SK-N-SH (cell line): ENCODE data around the gene PCYOX1L. TPM values are rescaled to one million over a fixed set of nuclear protein-coding genes. Genes with fewer than 3 reads are reported as not detected.

Experiments
- CTCF ChIA-PET: fragments of 300-600, 350-600 bp; formaldehyde crosslinking; extraction: SDS; loops from one replicate; lab custom pipeline; 2021; lab: Yijun Ruan, JAX
- POLR2A ChIA-PET: fragments of 350-600 bp; sonication (Branson Sonifier 250); formaldehyde crosslinking; extraction: SDS; loops from one replicate; lab custom pipeline; 2020; ENCODE audit warnings: antibody characterized with exemption, inconsistent platforms; lab: Yijun Ruan, JAX
- DNase-seq: peaks from one replicate; pipeline ENCODE4 v3.0.0; 2012
- H2AFZ ChIP-seq: fragments of 200-600 bp; sonication (generic); 2 replicates; pipeline ENCODE4 v1.8.1; 2016; ENCODE audit warnings: antibody characterized with exemption, mild to moderate bottlenecking, low read depth
- H3F3A ChIP-seq: fragments of 200-600 bp; sonication (generic); replicated peaks from 2 replicates; pipeline ENCODE3; 2016; ENCODE audit warnings: antibody characterized with exemption, mild to moderate bottlenecking; ENCODE audit not compliant: insufficient read depth
- H3K27ac ChIP-seq, 2 experiments: fragments of 200-500 bp in 1 of 2; fragments of 200-600 bp in 1 of 2; sonication (Bioruptor generic) in 1 of 2; sonication (generic), shearing (Covaris generic) in 1 of 2; 2 replicates each; pipeline versions ENCODE4 v1.5.1 to v1.6.1; 2014 to 2016; ENCODE audit warnings: low read depth in 2 of 2, inconsistent platforms in 1 of 2, low read length in 1 of 2, mild to moderate bottlenecking in 1 of 2, mixed read lengths in 1 of 2
- H3K27me3 ChIP-seq: fragments of 200-600 bp; sonication (generic), shearing (Covaris generic); 2 replicates; pipeline ENCODE4 v1.6.1; 2016; ENCODE audit warnings: mixed run types; ENCODE audit not compliant: insufficient read depth
- H3K36me3 ChIP-seq, 2 experiments: fragments of 200-500 bp in 1 of 2; fragments of 200-600 bp in 1 of 2; sonication (Bioruptor generic) in 1 of 2; sonication (generic) in 1 of 2; replicated peaks in 1 of 2; 2 replicates each; pipeline versions ENCODE3 to v1.5.1; 2014 to 2016; ENCODE audit warnings: low read length in 1 of 2, mild to moderate bottlenecking in 1 of 2; ENCODE audit not compliant: insufficient read depth in 2 of 2, control insufficient read depth in 1 of 2
- H3K4me1 ChIP-seq, 2 experiments: fragments of 200-500 bp in 1 of 2; fragments of 200-600 bp in 1 of 2; sonication (Bioruptor generic) in 1 of 2; sonication (generic), shearing (Covaris generic) in 1 of 2; 2 replicates each; pipeline versions ENCODE4 v1.5.1 to v1.6.1; 2014 to 2016; ENCODE audit warnings: low read depth in 1 of 2, low read length in 1 of 2, mixed run types in 1 of 2; ENCODE audit not compliant: insufficient read depth in 2 of 2, control insufficient read depth in 1 of 2
- H3K4me2 ChIP-seq: fragments of 200-600 bp; sonication (generic), shearing (Covaris generic); 2 replicates; pipeline ENCODE4 v1.6.1; 2017; ENCODE audit warnings: mixed run types
- H3K4me3 ChIP-seq, 2 experiments: fragments of 200-500 bp in 1 of 2; fragments of 200-600 bp in 1 of 2; sonication (Bioruptor generic) in 1 of 2; sonication (generic), shearing (Covaris generic) in 1 of 2; 2 replicates each; pipeline versions ENCODE4 v1.5.1 to v1.8.1; 2014 to 2016; ENCODE audit warnings: low read depth in 2 of 2, inconsistent platforms in 1 of 2, low read length in 1 of 2, mild to moderate bottlenecking in 1 of 2, mixed read lengths in 1 of 2, moderate library complexity in 1 of 2
- H3K79me2 ChIP-seq: fragments of 200-600 bp; sonication (generic); 2 replicates; pipeline ENCODE4 v1.8.1; 2017; ENCODE audit warnings: mild to moderate bottlenecking; ENCODE audit not compliant: insufficient read depth
- H3K9ac ChIP-seq: fragments of 200-600 bp; sonication (generic); 2 replicates; pipeline ENCODE4 v1.6.1; 2017; ENCODE audit warnings: mixed run types
- H3K9me2 ChIP-seq: fragments of 200-600 bp; sonication (generic); 2 replicates; pipeline ENCODE4 v1.6.1; 2017; ENCODE audit warnings: mixed run types
- H3K9me3 ChIP-seq: fragments of 200-600 bp; sonication (generic); 2 replicates; pipeline ENCODE4 v1.6.1; 2017; ENCODE audit warnings: mixed run types, mild to moderate bottlenecking, moderate library complexity
- H4K20me1 ChIP-seq: fragments of 200-600 bp; sonication (generic); 2 replicates; pipeline ENCODE4 v1.6.1; 2017; ENCODE audit warnings: mild to moderate bottlenecking, mixed run types; ENCODE audit not compliant: insufficient read depth
- CHD2 ChIP-seq: fragments of 150-350 bp; IDR thresholded peaks from 2 replicates; pipeline ENCODE4 v1.6.1; 2018; ENCODE audit warnings: low read length; ENCODE audit not compliant: partially characterized antibody
- ELF1 ChIP-seq: IDR thresholded peaks from 2 replicates; pipeline ENCODE4 v1.4.0; 2012
- EP300 ChIP-seq, 2 experiments: IDR thresholded peaks; 2 replicates each; pipeline versions ENCODE4 v1.4.0 to v1.6.1; 2012; ENCODE audit warnings: borderline replicate concordance in 1 of 2, low read depth in 1 of 2, low read length in 1 of 2
- EZH2phosphoT487 ChIP-seq: fragments of 200-600 bp; sonication (generic); IDR thresholded peaks from 2 replicates; pipeline ENCODE4 v1.6.1; 2017; ENCODE audit warnings: low read depth, mixed run types, mild to moderate bottlenecking, antibody characterized with exemption, moderate library complexity, borderline replicate concordance
- FOSL2 ChIP-seq: IDR thresholded peaks from 2 replicates; pipeline ENCODE4 v1.4.0; 2012; ENCODE audit warnings: low read depth, mild to moderate bottlenecking, moderate library complexity, borderline replicate concordance
- FOXJ3 ChIP-seq: sonication (generic); formaldehyde crosslinking; IDR thresholded peaks from 2 replicates; pipeline ENCODE4 v1.5.1; 2020; ENCODE audit warnings: mild to moderate bottlenecking, missing genetic modification reagents
- JUND ChIP-seq: IDR thresholded peaks from 2 replicates; pipeline ENCODE4 v1.4.0; 2012
- MXI1 ChIP-seq: IDR thresholded peaks from 2 replicates; pipeline ENCODE4 v1.6.1; 2012; ENCODE audit warnings: mild to moderate bottlenecking, low read depth, low read length, improper control_type of control experiment
- NFIC ChIP-seq: IDR thresholded peaks from 2 replicates; pipeline ENCODE4 v1.4.0; 2012; ENCODE audit warnings: borderline replicate concordance
- NRF1 ChIP-seq: IDR thresholded peaks from 2 replicates; pipeline ENCODE4 v1.6.1; 2012; ENCODE audit warnings: low read depth, mild to moderate bottlenecking, low read length
- PBX3 ChIP-seq: IDR thresholded peaks from 2 replicates; pipeline ENCODE4; 2012
- RAD21 ChIP-seq: IDR thresholded peaks from 2 replicates; pipeline ENCODE4 v1.6.1; 2012; ENCODE audit warnings: mild to moderate bottlenecking, low read length
- RXRA ChIP-seq: IDR thresholded peaks from 2 replicates; pipeline ENCODE4 v1.4.0; 2012; ENCODE audit warnings: low read depth, mild to moderate bottlenecking, borderline replicate concordance
- SIN3A ChIP-seq: IDR thresholded peaks from 2 replicates; pipeline ENCODE4 v1.6.1; 2012; ENCODE audit warnings: low read depth, mild to moderate bottlenecking, low read length, moderate library complexity, borderline replicate concordance
- SMC3 ChIP-seq: IDR thresholded peaks from 2 replicates; pipeline ENCODE4 v1.6.1; 2012; ENCODE audit warnings: low read depth, low read length, improper control_type of control experiment
- TEAD4 ChIP-seq: IDR thresholded peaks from 2 replicates; pipeline ENCODE4 v1.4.0; 2012; ENCODE audit warnings: mild to moderate bottlenecking, borderline replicate concordance; ENCODE audit not compliant: insufficient read depth
- USF1 ChIP-seq: IDR thresholded peaks from 2 replicates; pipeline ENCODE4 v1.4.0; 2012; ENCODE audit warnings: low read depth, borderline replicate concordance
- YY1 ChIP-seq: IDR thresholded peaks from 2 replicates; pipeline ENCODE4 v1.4.0; 2012; ENCODE audit warnings: low read depth, mild to moderate bottlenecking
- WGBS: methylation state at CpG from one replicate; pipeline ENCODE4 v1.1.6; 2017; ENCODE audit warnings: low lambda C conversion rate; 5-methylcytosine and 5-hydroxymethylcytosine counted together
- polyA plus RNA-seq, 3 experiments: library from polyadenylated mRNA; depleted of rRNA; stranded (reverse); fragments of >200 nt; gene quantifications; 2 replicates each; pipeline ENCODE4 v1.2.3, GENCODE V29; 2012
- TF ChIP-seq, protein P1 (sequence below): IDR thresholded peaks from 2 replicates; pipeline ENCODE4 v1.6.1; 2012; ENCODE audit warnings: mild to moderate bottlenecking, low read depth, low read length, moderate library complexity
- TF ChIP-seq, protein P2 (sequence below): IDR thresholded peaks from 2 replicates; pipeline ENCODE4 v1.4.0; 2012; ENCODE audit warnings: low read depth
- TF ChIP-seq, protein P3 (sequence below): fragments of 150-350 bp; IDR thresholded peaks from 2 replicates; pipeline ENCODE4 v1.6.1; 2017; ENCODE audit warnings: antibody characterized with exemption, low read length, low read depth, borderline replicate concordance

The PCYOX1L gene
- polyA plus RNA-seq, 1 of the 3 experiments (the other 2 are of a cell fraction): 17.5 TPM

GRCh38 chr5:149367972-149368645, 10.3 kb downstream of the PCYOX1L start (continued):
- TF ChIP-seq, protein P1, sequence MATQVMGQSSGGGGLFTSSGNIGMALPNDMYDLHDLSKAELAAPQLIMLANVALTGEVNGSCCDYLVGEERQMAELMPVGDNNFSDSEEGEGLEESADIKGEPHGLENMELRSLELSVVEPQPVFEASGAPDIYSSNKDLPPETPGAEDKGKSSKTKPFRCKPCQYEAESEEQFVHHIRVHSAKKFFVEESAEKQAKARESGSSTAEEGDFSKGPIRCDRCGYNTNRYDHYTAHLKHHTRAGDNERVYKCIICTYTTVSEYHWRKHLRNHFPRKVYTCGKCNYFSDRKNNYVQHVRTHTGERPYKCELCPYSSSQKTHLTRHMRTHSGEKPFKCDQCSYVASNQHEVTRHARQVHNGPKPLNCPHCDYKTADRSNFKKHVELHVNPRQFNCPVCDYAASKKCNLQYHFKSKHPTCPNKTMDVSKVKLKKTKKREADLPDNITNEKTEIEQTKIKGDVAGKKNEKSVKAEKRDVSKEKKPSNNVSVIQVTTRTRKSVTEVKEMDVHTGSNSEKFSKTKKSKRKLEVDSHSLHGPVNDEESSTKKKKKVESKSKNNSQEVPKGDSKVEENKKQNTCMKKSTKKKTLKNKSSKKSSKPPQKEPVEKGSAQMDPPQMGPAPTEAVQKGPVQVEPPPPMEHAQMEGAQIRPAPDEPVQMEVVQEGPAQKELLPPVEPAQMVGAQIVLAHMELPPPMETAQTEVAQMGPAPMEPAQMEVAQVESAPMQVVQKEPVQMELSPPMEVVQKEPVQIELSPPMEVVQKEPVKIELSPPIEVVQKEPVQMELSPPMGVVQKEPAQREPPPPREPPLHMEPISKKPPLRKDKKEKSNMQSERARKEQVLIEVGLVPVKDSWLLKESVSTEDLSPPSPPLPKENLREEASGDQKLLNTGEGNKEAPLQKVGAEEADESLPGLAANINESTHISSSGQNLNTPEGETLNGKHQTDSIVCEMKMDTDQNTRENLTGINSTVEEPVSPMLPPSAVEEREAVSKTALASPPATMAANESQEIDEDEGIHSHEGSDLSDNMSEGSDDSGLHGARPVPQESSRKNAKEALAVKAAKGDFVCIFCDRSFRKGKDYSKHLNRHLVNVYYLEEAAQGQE: no peak
- TF ChIP-seq SMC3 (no peak), NFIC (no peak), MXI1 (no peak), RAD21 (no peak), PBX3 (no peak), FOSL2 (no peak), TEAD4 (no peak), NRF1 (no peak)

- no peak overlapping the region for H2AFZ ChIP-seq
- no peaks in the 10 kb centered on the region for H3K9me2 ChIP-seq
- no peaks in the 10 kb centered on the region for H3K27me3 ChIP-seq
- H3K4me1 ChIP-seq: peaks cover 0 to 14% of the 10 kb centered on the region in 2 experiments; a peak in 1 of 4 replicates
- H3K9ac ChIP-seq: no peak overlapping the region
- no peak for TF ChIP-seq EP300 (IDR thresholded peaks at IDR 0.05; ENCODE audit: borderline replicate concordance in 1 of 2, low read depth in 1 of 2, low read length in 1 of 2)
- TF ChIP-seq USF1: no peak
- TF ChIP-seq FOXJ3 (CRISPR knock-in tag): no peak
- TF ChIP-seq RXRA: no peak
- TF ChIP-seq CHD2: no peak
- no peak for TF ChIP-seq SIN3A
- no peak for TF ChIP-seq JUND
- TF ChIP-seq, protein P2, sequence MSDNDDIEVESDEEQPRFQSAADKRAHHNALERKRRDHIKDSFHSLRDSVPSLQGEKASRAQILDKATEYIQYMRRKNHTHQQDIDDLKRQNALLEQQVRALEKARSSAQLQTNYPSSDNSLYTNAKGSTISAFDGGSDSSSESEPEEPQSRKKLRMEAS: no peak
- no peak for TF ChIP-seq ELF1
- TF ChIP-seq MXI1: no peak
- TF ChIP-seq, protein P3, sequence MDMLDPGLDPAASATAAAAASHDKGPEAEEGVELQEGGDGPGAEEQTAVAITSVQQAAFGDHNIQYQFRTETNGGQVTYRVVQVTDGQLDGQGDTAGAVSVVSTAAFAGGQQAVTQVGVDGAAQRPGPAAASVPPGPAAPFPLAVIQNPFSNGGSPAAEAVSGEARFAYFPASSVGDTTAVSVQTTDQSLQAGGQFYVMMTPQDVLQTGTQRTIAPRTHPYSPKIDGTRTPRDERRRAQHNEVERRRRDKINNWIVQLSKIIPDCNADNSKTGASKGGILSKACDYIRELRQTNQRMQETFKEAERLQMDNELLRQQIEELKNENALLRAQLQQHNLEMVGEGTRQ: no peak
- no peak for TF ChIP-seq EZH2phosphoT487
- no peak for TF ChIP-seq YY1
- no peak for TF ChIP-seq NFIC
- TF ChIP-seq SMC3: no peak
- no peak for TF ChIP-seq PBX3
- no peaks in the 10 kb centered on the region for H3F3A ChIP-seq
- WGBS: 54% methylated on average over 2 of the region's 2 CpGs
- H3K36me3 ChIP-seq: no peaks in the 10 kb centered on the region
- H3K4me2 ChIP-seq: no peak overlapping the region
- H4K20me1 ChIP-seq: no peaks in the 10 kb centered on the region
- H3K4me3 ChIP-seq: no peak overlapping the region
- no peaks in the 10 kb centered on the region for H3K79me2 ChIP-seq
- ChIA-PET CTCF (interaction anchor here (0.8 to 41.4 kb wide), 18 partner anchors 9 to 197 kb away, joined by 3 to 1751 read pairs (median 6); partner anchors contain the start of genes GRPEL2, IL17B and PCYOX1L), POLR2A (interaction anchor here (0.9 to 1.8 kb wide), 2 partner anchors 11 to 26 kb away, joined by 3 to 4 read pairs; partner anchors contain the start of gene GRPEL2)
- no peak for DNase-seq
- no peaks in the 10 kb centered on the region for H3K9me3 ChIP-seq
- H3K27ac ChIP-seq: no peak overlapping the region
Observed at GRCh38 chr5:149370878-149371277, 13.0 kb downstream of the PCYOX1L start.
